K562 (cell line): Measurements from ENCODE around the gene MARCHF3. TPM values are rescaled to one million over a fixed set of nuclear protein-coding genes. Genes with fewer than 3 reads are reported as not detected.
A peak's percentile ranks its signal among the peaks of the same experiment; 100 is the strongest.

ENCODE experiments used
- ATAC-seq: fragments of 200-7000 bp; cut with Tn5 transposase; 3 replicates; pipeline ENCODE4 v1.9.1; 2020; ENCODE audit warnings: moderate library complexity
- BruUV-seq: library from RNA; stranded (reverse); fragments of 400-500 nt; replicated peaks from 2 replicates; lab custom pipeline; 2021; lab: Mats Ljungman, UMichigan
- CTCF ChIA-PET: fragments of 300-600 bp; formaldehyde crosslinking; extraction: SDS; loops from one replicate; lab custom pipeline; 2021; ENCODE audit warnings: low intra/inter-chr PET ratio; lab: Yijun Ruan, JAX
- POLR2A ChIA-PET: fragments of 300-600, 350-650 bp; sonication (Branson Sonifier 250); formaldehyde crosslinking; extraction: SDS; loops from one replicate; lab custom pipeline; 2021; ENCODE audit warnings: antibody characterized with exemption, inconsistent platforms; lab: Yijun Ruan, JAX
- DNase-seq, 4 experiments: peaks; one replicate each; pipeline versions ENCODE4 v3.0.0 to v3.0.0-alpha.2; 2011 to 2018; ENCODE audit warnings: low spot score in 3 of 4, mixed read lengths in 3 of 4; ENCODE audit errors: extremely low read depth in 1 of 4
- FAIRE-seq: peaks from 2 replicates; lab custom pipeline; 2011; peaks lifted over from hg19 to GRCh38; lab: Jason Lieb, UNC
- H2AFZ ChIP-seq: 2 replicates; pipeline ENCODE4 v1.6.0; 2011; ENCODE audit warnings: low read depth, low read length, control low read depth, inconsistent platforms
- H3K27ac ChIP-seq: fragments of 200-600 bp; 3 replicates; pipeline ENCODE4 v1.8.0; 2011; ENCODE audit warnings: low read depth, mild to moderate bottlenecking, control low read depth, inconsistent platforms, low read length, moderate library complexity, mixed read lengths; ENCODE audit errors: extremely low read depth
- H3K27me3 ChIP-seq, 2 experiments: fragments of 300-600 bp in 1 of 2; 2 replicates in 1 of 2; 3 replicates in 1 of 2; pipeline versions ENCODE4 v1.6.0 to v1.8.0; 2011; ENCODE audit warnings: inconsistent platforms in 2 of 2, low read length in 2 of 2, mild to moderate bottlenecking in 1 of 2, mixed read lengths in 1 of 2, moderate library complexity in 1 of 2; ENCODE audit not compliant: control insufficient read depth in 2 of 2, insufficient read depth in 2 of 2
- H3K36me3 ChIP-seq: fragments of 300-600 bp; 3 replicates; pipeline ENCODE4 v1.8.0; 2011; ENCODE audit warnings: mild to moderate bottlenecking, low read length, inconsistent platforms; ENCODE audit not compliant: control insufficient read depth, insufficient read depth
- H3K4me1 ChIP-seq, 2 experiments: fragments of 200-600 bp in 1 of 2; replicated peaks in 1 of 2; 2 replicates in 1 of 2; 3 replicates in 1 of 2; pipeline versions ENCODE4 v1.5.1 to v1.8.0; 2011; ENCODE audit warnings: inconsistent platforms in 2 of 2, low read length in 2 of 2, mild to moderate bottlenecking in 1 of 2, mixed read lengths in 1 of 2, moderate library complexity in 1 of 2; ENCODE audit not compliant: control insufficient read depth in 2 of 2, insufficient read depth in 2 of 2
- H3K4me2 ChIP-seq: 2 replicates; pipeline ENCODE4 v1.6.1; 2011; ENCODE audit warnings: low read length, control low read depth, inconsistent platforms, mixed read lengths; ENCODE audit not compliant: insufficient read depth
- H3K4me3 ChIP-seq: fragments of 200-600 bp; sonication (generic), shearing (Covaris generic); 2 replicates; pipeline ENCODE4 v1.5.1; 2016; ENCODE audit warnings: control low read depth, inconsistent platforms
- H3K79me2 ChIP-seq: fragments of 200-600 bp; 3 replicates; pipeline ENCODE4 v1.8.0; 2011; ENCODE audit warnings: low read length, inconsistent platforms; ENCODE audit not compliant: control insufficient read depth, insufficient read depth
- H3K9ac ChIP-seq, 2 experiments: 2 replicates each; pipeline versions ENCODE4 v1.6.0 to v1.6.1; 2011; ENCODE audit warnings: low read depth in 2 of 2, low read length in 2 of 2, control low read depth in 1 of 2, inconsistent platforms in 1 of 2, mild to moderate bottlenecking in 1 of 2, mixed read lengths in 1 of 2; ENCODE audit not compliant: insufficient read depth in 1 of 2
- H3K9me1 ChIP-seq: one replicate; pipeline ENCODE4 v1.6.0; 2011; ENCODE audit warnings: inconsistent platforms, mild to moderate bottlenecking, low read length, moderate library complexity; ENCODE audit not compliant: control insufficient read depth, insufficient read depth
- H3K9me3 ChIP-seq: replicated peaks from 2 replicates; pipeline ENCODE4 v1.5.1; 2011; ENCODE audit warnings: low read depth, low read length, inconsistent platforms; ENCODE audit not compliant: control insufficient read depth, insufficient read depth
- H4K20me1 ChIP-seq: replicated peaks from 2 replicates; pipeline ENCODE4 v1.6.1; 2011; ENCODE audit warnings: low read length, inconsistent platforms, mixed read lengths; ENCODE audit not compliant: control insufficient read depth, insufficient read depth
- CEBPG ChIP-seq, 3 experiments: fragments of 200-800 bp in 1 of 3; sonication (Bioruptor generic) in 1 of 3; sonication (generic) in 1 of 3; formaldehyde crosslinking in 1 of 3; IDR thresholded peaks in 2 of 3; conservative IDR thresholded peaks in 1 of 3; 2 replicates each; pipeline versions ENCODE4 v1.6.1 to v1.8.0; 2016 to 2022; ENCODE audit warnings: missing compliant biosample characterization in 2 of 3, missing genetic modification characterization in 2 of 3, mild to moderate bottlenecking in 1 of 3, missing genetic modification reagents in 1 of 3
- CTCFL ChIP-seq: IDR thresholded peaks from 2 replicates; pipeline ENCODE4 v1.6.1; 2011; ENCODE audit warnings: borderline replicate concordance, low read depth, mild to moderate bottlenecking, moderate library complexity, low read length; ENCODE audit not compliant: insufficient read depth, poor library complexity, severe bottlenecking
- GMEB1 ChIP-seq: fragments of 250-450 bp; sonication (Bioruptor Pico); IDR thresholded peaks from 2 replicates; pipeline ENCODE4 v1.4.0; 2020; ENCODE audit warnings: mild to moderate bottlenecking
- GTF2A2 ChIP-seq: IDR thresholded peaks from 2 replicates; pipeline ENCODE4 v1.6.1; 2016; ENCODE audit warnings: mild to moderate bottlenecking, missing genetic modification characterization, missing compliant biosample characterization
- HDAC3 ChIP-seq: fragments of 450-650 bp; IDR thresholded peaks from 2 replicates; pipeline ENCODE4 v1.6.1; 2018; ENCODE audit warnings: borderline replicate concordance, mild to moderate bottlenecking, moderate library complexity; ENCODE audit not compliant: partially characterized antibody
- HDAC8 ChIP-seq: fragments of 450-650 bp; IDR thresholded peaks from 2 replicates; pipeline ENCODE4 v1.6.1; 2016; ENCODE audit warnings: mild to moderate bottlenecking, missing genetic modification characterization, moderate library complexity, missing compliant biosample characterization
- JUND ChIP-seq, 2 experiments: IDR thresholded peaks; 2 replicates in 1 of 2; 3 replicates in 1 of 2; pipeline ENCODE4 v1.6.1; 2011; ENCODE audit warnings: borderline replicate concordance in 2 of 2, low read depth in 2 of 2, low read length in 2 of 2, improper control_type of control experiment in 1 of 2, missing biosample characterization in 1 of 2, missing genetic modification characterization in 1 of 2, missing genetic modification reagents in 1 of 2
- KDM1A ChIP-seq, 2 experiments: fragments of 450-650 bp; IDR thresholded peaks; 2 replicates each; pipeline ENCODE4 v1.6.1; 2016; ENCODE audit warnings: mild to moderate bottlenecking in 2 of 2
- NBN ChIP-seq: fragments of 450-650 bp; IDR thresholded peaks from 2 replicates; pipeline ENCODE4 v1.6.1; 2016; ENCODE audit warnings: low read depth, mild to moderate bottlenecking
- NCOR1 ChIP-seq: fragments of 450-650 bp; IDR thresholded peaks from 2 replicates; pipeline ENCODE4 v1.6.1; 2016; ENCODE audit warnings: mild to moderate bottlenecking, moderate library complexity
- NRF1 ChIP-seq, 2 experiments: fragments of 450-650 bp; IDR thresholded peaks in 1 of 2; conservative IDR thresholded peaks in 1 of 2; 2 replicates each; pipeline ENCODE4 v1.6.1; 2014; ENCODE audit warnings: mild to moderate bottlenecking in 2 of 2
- ZNF445 ChIP-seq: fragments of 250-450 bp; sonication (Bioruptor Pico); IDR thresholded peaks from 2 replicates; pipeline ENCODE4 v1.4.0; 2020; ENCODE audit warnings: low read depth, mild to moderate bottlenecking, moderate library complexity
- ZNF740 ChIP-seq, 3 experiments: fragments of 200-800 bp in 1 of 3; sonication (Bioruptor generic) in 1 of 3; sonication (generic) in 1 of 3; formaldehyde crosslinking in 1 of 3; IDR thresholded peaks; 2 replicates each; pipeline versions ENCODE4 v1.6.1 to v1.8.0; 2016 to 2022; ENCODE audit warnings: mild to moderate bottlenecking in 2 of 3, missing compliant biosample characterization in 2 of 3, missing genetic modification characterization in 2 of 3, missing genetic modification reagents in 1 of 3
- WGBS: fragments of 100-300 bp; shearing (Covaris generic); methylation state at CpG from one replicate; pipeline ENCODE4 v1.1.6; 2016; ENCODE audit warnings: low coverage, mixed read lengths; ENCODE audit not compliant: insufficient coverage; ENCODE audit errors: missing lambda C conversion rate; 5-methylcytosine and 5-hydroxymethylcytosine counted together
- in situ Hi-C: fragments of 300-500 bp; cut with MboI; formaldehyde crosslinking; loops from 4 replicates; pipeline ENCODE4 v1.15.0; 2018; ENCODE audit warnings: inconsistent platforms, mixed read lengths
- intact Hi-C: fragments of 100-400 bp; cut with micrococcal nuclease; formaldehyde crosslinking; loops from 2 replicates; pipeline ENCODE4 v1.14.2; 2022
- polyA plus RNA-seq, 8 experiments: library from polyadenylated mRNA; depleted of rRNA in 4 of 8; stranded (reverse) in 5 of 8; unstranded in 3 of 8; fragments of >200 nt; fragmentation: Nextera tagmentation in 2 of 8; fragmentation: Illumina TruSeq in 1 of 8; extraction: Ambion mirVana in 2 of 8; extraction: Trizol in 1 of 8; gene quantifications; 2 replicates each; pipeline versions ENCODE4 v1.2.1 to v1.2.3, GENCODE V29; 2011 to 2014; ENCODE audit warnings: inconsistent platforms in 1 of 8, missing spikeins in 1 of 8
- total RNA-seq, 7 experiments: library from RNA; depleted of rRNA in 6 of 7; stranded (reverse); fragments of >200 nt in 6 of 7; fragmentation: Illumina TruSeq in 2 of 7; extraction: Trizol in 2 of 7; gene quantifications; 2 replicates each; pipeline versions ENCODE4 v1.2.1 to v1.2.3, GENCODE V29; 2011 to 2021; ENCODE audit warnings: low replicate concordance in 1 of 7

MARCHF3 gene
- total and polyA plus RNA-seq, 9 of the 15 experiments (the other 6 are each of a cell fraction or from before 2014, with no cell fraction given) = 5.6 to 37.4 (median 16.5) TPM

- TF ChIP-seq JUND (IDR thresholded peaks at IDR 0.05; ENCODE audit: borderline replicate concordance, low read depth, low read length) = no peak
- TF ChIP-seq JUND (tag; IDR thresholded peaks at IDR 0.05; ENCODE audit: borderline replicate concordance, low read depth, low read length) = 0 out of 3 replicates have a peak, but pooled peaks have one; percentile 19
- TF ChIP-seq NRF1 (conservative IDR thresholded peaks at IDR 0.05 in 1 of 2, IDR thresholded peaks at IDR 0.05 in 1 of 2) = peak in 1 of 2 experiments; percentile 39; a peak in 1 of 4 replicates
- 0 out of 2 replicates have a peak, but pooled peaks have one; percentile 19 for TF ChIP-seq NCOR1
- TF ChIP-seq KDM1A (IDR thresholded peaks at IDR 0.05) = peak in 1 of 2 experiments; percentile 71; a peak in 2 of 4 replicates
- TF ChIP-seq GTF2A2 (tag) = no peak
- no peak for TF ChIP-seq CTCFL
These were observed 1.4 kb downstream of the MARCHF3 start (continued) for GRCh38 chr5:127028822-127029457.

GRCh38 chr5:127027539-127027938 lies 2.8 kb downstream of the MARCHF3 start:
- intact Hi-C loops (loop anchor here (5.0 kb wide), 1 partner anchor 180 kb away; no protein-coding TSS in a partner anchor), in situ Hi-C loops (no loop called here)
- Histone ChIP-seq H3K4me3 (no peak overlapping the region), H3K36me3 (no peaks in the 10 kb centered on the region; the same call in 2 of the 3 replicates), H3K9ac (no peak overlapping the region), H3K27me3 (no peaks in the 10 kb centered on the region), H3K27ac (no peak overlapping the region), H4K20me1 (peaks cover 21% of the 10 kb centered on the region), H3K79me2 (peaks cover 86% of the 10 kb centered on the region), H2AFZ (no peak overlapping the region), H3K9me1 (no peaks in the 10 kb centered on the region), H3K9me3 (no peaks in the 10 kb centered on the region), H3K4me1 (peaks cover 29 to 40% of the 10 kb centered on the region in 2 experiments), H3K4me2 (peak overlapping the region; percentile 46)
- no TSS peak for BruUV-seq
- 86% methylated on average over 1 of the region's 1 CpG for WGBS
- DNase-seq = no peak
- ChIA-PET POLR2A (interaction anchor here (0.5 to 2.1 kb wide), 8 partner anchors 7 to 374 kb away, joined by 3 to 8 read pairs (median 3); no protein-coding TSS in a partner anchor), CTCF (no interaction called here)
- ATAC-seq = no peak
- no peak for FAIRE-seq
- TF ChIP-seq CEBPG (CRISPR knock-in tag; IDR thresholded peaks at IDR 0.05) (no peak), CEBPG (tag; conservative IDR thresholded peaks at IDR 0.05 in 1 of 2, IDR thresholded peaks at IDR 0.05 in 1 of 2) (no peak), GMEB1 (CRISPR knock-in tag) (no peak), NBN (no peak), HDAC3 (no peak), HDAC8 (no peak), ZNF740 (CRISPR knock-in tag; IDR thresholded peaks at IDR 0.05) (no peak), ZNF740 (tag; IDR thresholded peaks at IDR 0.05) (no peak), ZNF445 (CRISPR knock-in tag) (no peak)
